Esophagus squamous epithelium (tissue), 5 donors: ENCODE data around the gene CTNNA1. TPM values are rescaled to one million over a fixed set of nuclear protein-coding genes. Genes with fewer than 3 reads are reported as not detected.

Source experiments
- DNase-seq: peaks from one replicate; lab custom pipeline; 2025; lab: John Stamatoyannopoulos, UW
- H3K27ac ChIP-seq, 4 donors: fragments of 200-600 bp; sonication (generic); one replicate each; pipeline ENCODE4 v1.5.1; 2016 to 2019; ENCODE audit warnings: mild to moderate bottlenecking in 1 of 4
- H3K27me3 ChIP-seq, 4 donors: fragments of 200-600 bp; sonication (generic); 1 replicate in 3 of 4; 2 replicates in 1 of 4; pipeline versions ENCODE4 v1.5.1 to v1.6.0; 2017 to 2021; ENCODE audit warnings: antibody characterized with exemption in 1 of 4
- H3K36me3 ChIP-seq, 3 donors: fragments of 200-600 bp; sonication (generic); one replicate each; pipeline ENCODE4 v1.5.1; 2016 to 2019
- H3K4me1 ChIP-seq, 3 donors: fragments of 200-600 bp; sonication (generic); one replicate each; pipeline ENCODE4 v1.5.1; 2017 to 2019
- H3K4me3 ChIP-seq, 4 donors: fragments of 200-600 bp; sonication (generic); 1 replicate in 3 of 4; 2 replicates in 1 of 4; pipeline ENCODE4 v1.5.1; 2016 to 2019; ENCODE audit warnings: mild to moderate bottlenecking in 2 of 4, moderate library complexity in 1 of 4
- H3K9me3 ChIP-seq, 3 donors: fragments of 200-600 bp; sonication (generic); one replicate each; pipeline ENCODE4 v1.5.1; 2016 to 2019
- POLR2A ChIP-seq, 4 donors: fragments of 450-650 bp; IDR thresholded peaks; one replicate each; pipeline ENCODE4 v1.6.1; 2017; ENCODE audit warnings: antibody characterized with exemption in 4 of 4, mild to moderate bottlenecking in 4 of 4, moderate library complexity in 3 of 4
- WGBS, 2 donors: methylation state at CpG; one replicate each; pipeline ENCODE4 v1.1.5; 2018; 5-methylcytosine and 5-hydroxymethylcytosine counted together
- intact Hi-C: fragments of 100-400 bp; cut with DNase I; formaldehyde crosslinking; loops from one replicate; pipeline ENCODE4 v1.15.0; 2022
- total RNA-seq, 4 donors: library from RNA; depleted of rRNA; stranded (reverse); fragments of >200 nt; gene quantifications; one replicate each; pipeline ENCODE4 v1.1.0, GENCODE V29; 2016
- TF ChIP-seq, protein P1 (sequence below), 6 experiments: fragments of 450-650 bp in 4 of 6; fragments of 200-600 bp in 2 of 6; sonication (generic) in 2 of 6; IDR thresholded peaks; one replicate each; pipeline ENCODE4 v1.5.1; 2016 to 2019; ENCODE audit warnings: antibody characterized with exemption in 6 of 6, mild to moderate bottlenecking in 4 of 6, moderate library complexity in 4 of 6
- donor health status: DM: yes; HTN: yes; CAD: no.

The CTNNA1 gene
- total RNA-seq, 4 donors from 2014 or later: 293 to 393 (median 348) TPM

GRCh38 chr5:138752341-138752950 lies 779 bp upstream of the CTNNA1 start:
- intact Hi-C loops: no loop called here
- 10 to 20% methylated on average over 8 to 15 of the region's 18 CpGs for WGBS, 2 donors

DNA sequence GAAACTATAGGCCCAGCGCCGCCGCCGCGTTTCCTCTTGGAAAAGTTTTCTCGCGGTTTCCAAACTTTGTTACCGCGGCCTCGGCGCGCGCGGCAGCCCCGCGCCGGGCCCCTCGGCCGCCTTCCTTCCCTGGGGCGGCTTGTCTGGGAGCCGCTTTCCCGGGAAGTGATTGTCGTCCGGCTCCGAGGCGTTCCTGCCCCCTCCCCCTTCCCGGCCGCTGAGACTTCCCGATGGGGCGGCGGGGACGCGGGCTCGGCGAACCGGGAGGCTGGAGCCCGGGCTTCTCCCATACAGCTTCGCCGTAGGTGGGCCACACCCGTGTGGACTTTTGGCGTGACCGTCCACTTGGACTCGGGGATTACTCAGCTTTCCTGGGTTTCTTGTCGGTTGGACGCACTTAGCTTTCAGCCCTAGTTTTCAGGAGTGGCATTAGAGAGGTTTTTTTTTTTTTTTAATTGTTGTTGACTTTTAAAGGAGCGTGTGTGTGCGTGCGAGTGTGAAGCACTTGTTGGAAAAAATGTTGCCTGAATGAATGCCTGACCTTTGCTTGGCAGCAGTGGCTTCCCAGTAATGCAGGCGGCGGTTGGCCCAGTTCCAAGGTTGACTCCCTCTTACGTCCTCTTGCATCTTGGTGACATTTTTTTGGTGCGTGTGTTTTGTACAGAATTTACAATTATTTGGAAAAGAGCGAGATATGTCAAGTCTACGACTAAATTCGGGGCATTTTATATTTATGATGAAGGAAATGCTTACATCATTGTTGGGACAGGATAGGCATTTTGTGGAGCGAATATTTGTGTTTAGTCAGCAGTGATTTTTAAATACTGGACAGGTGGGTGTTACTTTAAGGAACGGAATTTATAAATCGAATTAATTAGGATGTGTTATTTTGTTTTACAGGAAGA lies 821 bp downstream of the CTNNA1 start:
- 1% methylated on average over 40 to 43 of the region's 58 CpGs for WGBS, 2 donors
- DNase-seq: peak; percentile 33
- Histone ChIP-seq H3K27ac (peak overlapping the region; percentile 98 to 100 (median 100)), H3K4me3 (peak overlapping the region; percentile 81 to 99 (median 86)), H3K36me3 (peaks cover 0 to 30% (median 12%) of the 10 kb centered on the region in 3 donors), H3K4me1 (peaks cover 15 to 58% (median 35%) of the 10 kb centered on the region in 3 donors), H3K27me3 (no peaks in the 10 kb centered on the region), H3K9me3 (no peaks in the 10 kb centered on the region)
- TF ChIP-seq POLR2A (IDR thresholded peaks at IDR 0.05): no peak
- TF ChIP-seq, protein P1, sequence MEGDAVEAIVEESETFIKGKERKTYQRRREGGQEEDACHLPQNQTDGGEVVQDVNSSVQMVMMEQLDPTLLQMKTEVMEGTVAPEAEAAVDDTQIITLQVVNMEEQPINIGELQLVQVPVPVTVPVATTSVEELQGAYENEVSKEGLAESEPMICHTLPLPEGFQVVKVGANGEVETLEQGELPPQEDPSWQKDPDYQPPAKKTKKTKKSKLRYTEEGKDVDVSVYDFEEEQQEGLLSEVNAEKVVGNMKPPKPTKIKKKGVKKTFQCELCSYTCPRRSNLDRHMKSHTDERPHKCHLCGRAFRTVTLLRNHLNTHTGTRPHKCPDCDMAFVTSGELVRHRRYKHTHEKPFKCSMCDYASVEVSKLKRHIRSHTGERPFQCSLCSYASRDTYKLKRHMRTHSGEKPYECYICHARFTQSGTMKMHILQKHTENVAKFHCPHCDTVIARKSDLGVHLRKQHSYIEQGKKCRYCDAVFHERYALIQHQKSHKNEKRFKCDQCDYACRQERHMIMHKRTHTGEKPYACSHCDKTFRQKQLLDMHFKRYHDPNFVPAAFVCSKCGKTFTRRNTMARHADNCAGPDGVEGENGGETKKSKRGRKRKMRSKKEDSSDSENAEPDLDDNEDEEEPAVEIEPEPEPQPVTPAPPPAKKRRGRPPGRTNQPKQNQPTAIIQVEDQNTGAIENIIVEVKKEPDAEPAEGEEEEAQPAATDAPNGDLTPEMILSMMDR (IDR thresholded peaks at IDR 0.05): no peak
- intact Hi-C loops: no loop called here

More at GRCh38 chr5:138752341-138752950, 779 bp upstream of the CTNNA1 start:
- TF ChIP-seq, protein P1 (IDR thresholded peaks at IDR 0.05): peak in 1 of 6 experiments; percentile 11
- TF ChIP-seq POLR2A (IDR thresholded peaks at IDR 0.05): peak in 1 of 4 donors; percentile 19
- Histone ChIP-seq H3K36me3 (peaks cover 0 to 14% (median 0%) of the 10 kb centered on the region in 3 donors), H3K27ac (peak overlapping the region; percentile 98 to 100 (median 100)), H3K4me1 (peaks cover 15 to 45% (median 33%) of the 10 kb centered on the region in 3 donors), H3K27me3 (no peaks in the 10 kb centered on the region), H3K4me3 (peak overlapping the region; percentile 81 to 99 (median 86)), H3K9me3 (no peaks in the 10 kb centered on the region)
- no peak for DNase-seq

GRCh38 chr5:138754699-138755057 lies 1.5 kb downstream of the CTNNA1 start:
- intact Hi-C loops: no loop called here
- H3K27ac ChIP-seq: peak overlapping the region; percentile 98 to 100 (median 100)
- H3K36me3 ChIP-seq: peaks cover 0 to 36% (median 12%) of the 10 kb centered on the region in 3 donors
- no peaks in the 10 kb centered on the region for H3K9me3 ChIP-seq
- H3K4me1 ChIP-seq: peaks cover 15 to 64% (median 35%) of the 10 kb centered on the region in 3 donors
- no peak for TF ChIP-seq POLR2A (IDR thresholded peaks at IDR 0.05)
- TF ChIP-seq, protein P1 (IDR thresholded peaks at IDR 0.05): no peak
- no peak for DNase-seq
- no peaks in the 10 kb centered on the region for H3K27me3 ChIP-seq
- peak overlapping the region; percentile 81 to 99 (median 86) for H3K4me3 ChIP-seq
- 42 to 59% methylated on average over 14 of the region's 14 CpGs for WGBS, 2 donors

DNA sequence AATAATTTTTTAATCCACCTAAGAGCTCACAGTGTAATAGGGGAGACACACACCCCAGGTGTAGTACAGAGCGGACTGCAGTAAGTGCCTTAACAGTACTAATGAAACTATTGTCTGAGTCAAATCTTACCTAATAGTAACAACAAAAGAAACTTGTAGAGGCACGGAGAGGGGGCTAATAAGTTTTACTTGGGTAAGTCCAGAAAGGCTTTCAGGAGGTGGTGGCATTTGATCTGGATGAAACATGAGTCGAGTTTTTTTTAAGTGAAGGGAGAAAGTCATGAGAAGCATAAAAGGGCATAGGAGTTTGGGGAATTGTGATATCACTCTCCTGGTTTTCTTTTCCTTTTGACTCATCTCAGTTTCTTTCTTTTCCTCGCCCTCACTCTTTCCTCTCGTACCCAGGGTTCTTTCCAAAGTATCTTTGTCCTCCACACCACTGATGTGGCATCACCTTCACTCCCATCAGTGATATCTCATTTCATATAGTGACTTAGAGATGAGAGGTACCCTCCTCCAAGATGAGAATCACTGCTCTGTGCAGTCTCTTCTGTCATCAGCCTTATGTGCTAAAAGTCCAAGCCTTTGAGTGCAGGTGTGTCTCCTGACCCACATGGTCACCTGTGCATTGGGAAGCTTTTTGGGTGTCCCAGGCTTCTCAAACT lies 2.0 kb downstream of the CTNNA1 start:
- no peak for DNase-seq
- intact Hi-C loops: no loop called here

More for the DNA sequence above, 2.0 kb downstream of the CTNNA1 start:
- no peak for TF ChIP-seq POLR2A (IDR thresholded peaks at IDR 0.05)
- TF ChIP-seq, protein P1 (IDR thresholded peaks at IDR 0.05): no peak
- peak overlapping the region; percentile 98 to 100 (median 100) for H3K27ac ChIP-seq
- WGBS, 2 donors: 51 to 63% methylated on average over 5 of the region's 5 CpGs
- H3K9me3 ChIP-seq: no peaks in the 10 kb centered on the region
- peaks cover 0 to 42% (median 12%) of the 10 kb centered on the region in 3 donors for H3K36me3 ChIP-seq
- peak overlapping the region; percentile 81 to 99 (median 86) for H3K4me3 ChIP-seq
- peaks cover 15 to 70% (median 36%) of the 10 kb centered on the region in 3 donors for H3K4me1 ChIP-seq
- no peaks in the 10 kb centered on the region for H3K27me3 ChIP-seq
